Measurements from ENCODE around the gene GNAS-AS1.

GRCh38 chr20:58854638-58855471 is 4.2 kb upstream of the GNAS-AS1 start:
- TF ChIP-seq POLR2A (IDR thresholded peaks at IDR 0.05; ENCODE audit: low read depth, low read length) (no peak), TAF1 (IDR thresholded peaks at IDR 0.05; ENCODE audit: borderline replicate concordance, low read depth, low read length) (no peak)

All from GM12892 (cell line).